Thyroid gland (tissue), 4 donors: Measurements from ENCODE around the gene PSMD12.

Experiments used
- POLR2A ChIP-seq, 2 donors: fragments of 450-650 bp; IDR thresholded peaks; one replicate each; pipeline ENCODE4 v1.6.1; 2017; ENCODE audit warnings: antibody characterized with exemption in 2 of 2, mild to moderate bottlenecking in 2 of 2, moderate library complexity in 1 of 2
- TF ChIP-seq, protein P1 (sequence below), 6 experiments: fragments of 200-600 bp in 3 of 6; fragments of 450-650 bp in 3 of 6; sonication (generic) in 3 of 6; IDR thresholded peaks; one replicate each; pipeline ENCODE4 v1.5.1; 2016 to 2019; ENCODE audit warnings: antibody characterized with exemption in 6 of 6, mild to moderate bottlenecking in 2 of 6, inconsistent platforms in 1 of 6, moderate library complexity in 1 of 6

DNA sequence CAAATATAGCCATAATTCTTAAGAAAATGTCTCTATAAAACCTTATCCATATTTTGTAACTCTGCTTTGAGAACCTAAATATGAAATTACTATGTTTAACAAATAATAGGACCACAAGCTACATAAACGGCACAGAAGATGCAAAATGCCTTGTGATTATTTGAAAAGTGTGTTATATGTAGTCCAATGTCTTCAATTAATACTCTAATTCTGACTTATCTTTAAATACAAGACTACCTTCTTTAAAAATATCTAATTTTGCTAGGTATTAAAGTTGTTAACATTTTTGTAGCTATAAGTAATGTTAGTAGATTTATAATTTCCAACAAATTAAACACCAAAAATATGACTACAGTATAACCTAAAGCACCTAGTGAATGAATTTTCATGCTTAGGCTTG lies 17.0 kb downstream of the PSMD12 start:
- TF ChIP-seq, protein P1, sequence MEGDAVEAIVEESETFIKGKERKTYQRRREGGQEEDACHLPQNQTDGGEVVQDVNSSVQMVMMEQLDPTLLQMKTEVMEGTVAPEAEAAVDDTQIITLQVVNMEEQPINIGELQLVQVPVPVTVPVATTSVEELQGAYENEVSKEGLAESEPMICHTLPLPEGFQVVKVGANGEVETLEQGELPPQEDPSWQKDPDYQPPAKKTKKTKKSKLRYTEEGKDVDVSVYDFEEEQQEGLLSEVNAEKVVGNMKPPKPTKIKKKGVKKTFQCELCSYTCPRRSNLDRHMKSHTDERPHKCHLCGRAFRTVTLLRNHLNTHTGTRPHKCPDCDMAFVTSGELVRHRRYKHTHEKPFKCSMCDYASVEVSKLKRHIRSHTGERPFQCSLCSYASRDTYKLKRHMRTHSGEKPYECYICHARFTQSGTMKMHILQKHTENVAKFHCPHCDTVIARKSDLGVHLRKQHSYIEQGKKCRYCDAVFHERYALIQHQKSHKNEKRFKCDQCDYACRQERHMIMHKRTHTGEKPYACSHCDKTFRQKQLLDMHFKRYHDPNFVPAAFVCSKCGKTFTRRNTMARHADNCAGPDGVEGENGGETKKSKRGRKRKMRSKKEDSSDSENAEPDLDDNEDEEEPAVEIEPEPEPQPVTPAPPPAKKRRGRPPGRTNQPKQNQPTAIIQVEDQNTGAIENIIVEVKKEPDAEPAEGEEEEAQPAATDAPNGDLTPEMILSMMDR (IDR thresholded peaks at IDR 0.05), result no peak
- TF ChIP-seq POLR2A (IDR thresholded peaks at IDR 0.05), result no peak
